ENCODE data around the gene ITGB5.

ITGB5 gene

DNA sequence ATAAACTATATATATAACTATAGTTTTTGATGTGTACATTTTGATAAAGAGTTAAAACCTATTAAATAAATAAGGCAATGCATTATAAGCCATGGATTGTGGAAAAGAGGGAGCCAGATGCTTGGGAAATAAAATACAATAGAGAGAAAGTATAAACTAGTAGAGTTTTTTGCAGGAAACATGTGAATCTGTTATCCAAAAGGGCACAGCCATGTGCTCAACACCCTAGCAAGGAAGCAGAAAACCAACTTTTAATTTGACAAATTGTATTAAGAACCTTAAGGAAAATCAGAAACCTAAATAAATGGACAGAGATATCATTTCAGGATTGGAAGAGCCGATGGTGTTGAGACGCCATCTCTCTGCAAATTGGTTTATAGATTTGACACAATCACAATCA is 63.5 kb downstream of the ITGB5 start:
- TF ChIP-seq CTCF (IDR thresholded peaks at IDR 0.05; ENCODE audit: insufficient read depth, low read length, missing control alignments), result no peak
- DNase-seq (ENCODE audit: low read depth, low spot score), result no peak
- ChIA-PET CTCF (interaction anchor here (0.7 to 2.3 kb wide), 4 partner anchors 8 to 63 kb away, joined by 3 to 7 read pairs (median 6); no protein-coding TSS in a partner anchor), POLR2A (interaction anchor here (0.6 to 0.9 kb wide), 2 partner anchors 63 to 90 kb away, joined by 3 read pairs; partner anchors contain the start of gene ITGB5)
- H3K4me3 ChIP-seq (ENCODE audit: low read depth, low read length), result no peak overlapping the region

DNA sequence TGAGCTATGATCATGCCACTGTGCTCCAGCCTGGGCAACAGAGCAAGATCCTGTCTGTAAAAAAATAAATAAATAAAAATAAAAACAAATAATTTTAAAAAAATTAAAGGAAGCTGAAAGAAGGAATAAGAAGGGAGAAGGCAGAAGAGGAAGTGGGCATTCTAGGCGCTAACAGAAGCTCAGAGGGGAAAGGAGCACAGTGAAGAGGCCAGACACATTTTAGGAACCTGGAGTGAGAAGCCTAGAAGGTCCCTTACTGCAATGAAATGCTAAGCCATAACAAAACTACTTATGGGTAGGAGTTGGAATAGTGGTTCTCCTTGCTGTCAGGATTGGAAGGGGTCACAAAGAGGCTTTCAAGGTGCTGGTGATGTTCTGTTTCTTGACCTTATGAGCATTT is 64.0 kb downstream of the ITGB5 start:
- no peak for DNase-seq (ENCODE audit: low read depth, low spot score)
- no peak overlapping the region for H3K4me3 ChIP-seq (ENCODE audit: low read depth, low read length)
- POLR2A ChIA-PET, result interaction anchor here (0.9 kb wide), 1 partner anchor 64 kb away, joined by 3 read pairs; the partner anchor contains the start of gene ITGB5
- CTCF ChIA-PET, result interaction anchor here (0.9 to 2.3 kb wide), 6 partner anchors 8 to 78 kb away, joined by 3 to 7 read pairs (median 6); no protein-coding TSS in a partner anchor
- no peak for TF ChIP-seq CTCF (IDR thresholded peaks at IDR 0.05; ENCODE audit: insufficient read depth, low read length, missing control alignments)

- DNase-seq (ENCODE audit: low read depth, low spot score), result no peak
- H3K4me3 ChIP-seq (ENCODE audit: low read depth, low read length), result no peak overlapping the region
- ChIA-PET POLR2A (no interaction called here), CTCF (interaction anchor here (2.2 kb wide), 1 partner anchor 80 kb away, joined by 7 read pairs; no protein-coding TSS in a partner anchor)
- TF ChIP-seq CTCF (IDR thresholded peaks at IDR 0.05; ENCODE audit: insufficient read depth, low read length, missing control alignments), result no peak
Measured at GRCh38 chr3:124821356-124821755, 65.8 kb downstream of the ITGB5 start.

DNA sequence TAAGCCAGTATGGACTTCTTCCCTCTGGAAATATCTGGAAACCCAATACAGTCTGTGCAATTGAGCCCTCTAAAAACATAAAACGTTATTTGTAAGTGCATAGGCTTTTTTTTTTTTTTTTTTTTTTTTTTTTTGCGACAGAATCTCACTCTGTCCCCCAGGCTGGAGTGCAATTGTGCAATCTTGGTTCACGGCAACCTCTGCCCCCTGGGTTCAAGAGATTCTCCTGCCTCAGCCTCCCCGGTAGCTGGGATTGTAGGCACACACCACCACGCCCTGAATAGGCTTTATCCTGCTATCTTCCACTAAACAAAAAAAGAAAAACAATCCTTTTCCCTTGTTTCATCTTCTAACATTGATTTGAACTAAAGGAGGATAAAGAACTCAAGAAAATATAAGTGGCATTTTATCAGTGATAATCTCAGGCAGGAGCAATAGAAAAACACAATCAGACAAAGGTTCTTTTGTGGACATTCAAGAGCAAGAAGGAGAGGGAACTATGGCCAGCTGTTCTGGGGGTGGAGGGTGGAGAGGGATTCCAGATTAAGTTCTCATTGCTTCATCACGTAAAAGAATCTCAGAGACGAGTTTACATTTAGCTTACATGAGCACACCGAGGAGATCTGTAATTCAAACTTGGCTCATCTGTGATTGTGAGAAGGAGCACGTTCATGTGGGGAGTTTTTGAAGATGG is 68.6 kb downstream of the ITGB5 start:
- CTCF ChIA-PET, result interaction anchor here (0.8 to 2.1 kb wide), 4 partner anchors 8 to 83 kb away, joined by 3 to 7 read pairs (median 5); no protein-coding TSS in a partner anchor
- H3K4me3 ChIP-seq (ENCODE audit: low read depth, low read length), result no peak overlapping the region
- POLR2A ChIA-PET, result no interaction called here
- TF ChIP-seq CTCF (IDR thresholded peaks at IDR 0.05; ENCODE audit: insufficient read depth, low read length, missing control alignments), result no peak
- DNase-seq (ENCODE audit: low read depth, low spot score), result no peak

DNA sequence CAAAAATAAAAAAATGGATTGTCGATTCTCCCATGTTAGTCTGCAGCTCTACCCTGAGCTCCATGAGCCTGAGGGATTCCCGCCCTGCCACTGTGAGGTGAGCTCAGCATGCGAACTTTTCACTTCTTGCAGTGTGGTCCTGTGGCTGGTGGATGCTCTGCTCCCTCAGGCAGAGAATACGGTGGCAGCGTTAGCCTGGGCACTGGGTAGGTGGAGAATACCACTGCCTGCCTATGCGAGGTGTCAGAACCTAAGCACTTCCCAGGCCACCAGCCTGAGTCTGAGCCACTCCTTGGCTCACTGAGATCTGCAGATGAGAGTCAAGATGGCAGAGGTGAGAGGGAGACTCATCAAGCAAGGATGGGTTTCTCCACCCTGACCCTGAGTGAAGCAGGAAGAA is 70.1 kb downstream of the ITGB5 start:
- ChIA-PET CTCF (no interaction called here), POLR2A (no interaction called here)
- H3K4me3 ChIP-seq (ENCODE audit: low read depth, low read length), result no peak overlapping the region
- no peak for DNase-seq (ENCODE audit: low read depth, low spot score)
- TF ChIP-seq CTCF (IDR thresholded peaks at IDR 0.05; ENCODE audit: insufficient read depth, low read length, missing control alignments), result no peak

- POLR2A ChIA-PET, result no interaction called here
- no peak for TF ChIP-seq CTCF (IDR thresholded peaks at IDR 0.05; ENCODE audit: insufficient read depth, low read length, missing control alignments)
- CTCF ChIA-PET, result interaction anchor here (1.9 kb wide), 1 partner anchor 55 kb away, joined by 8 read pairs; no protein-coding TSS in a partner anchor
- DNase-seq (ENCODE audit: low read depth, low spot score), result no peak
- H3K4me3 ChIP-seq (ENCODE audit: low read depth, low read length), result no peak overlapping the region
Measured at GRCh38 chr3:124816206-124816605, 71.0 kb downstream of the ITGB5 start.

All from AG04449 (cell line).